OCI-LY7 (cell line): Measurements from ENCODE around the gene SLIT3. TPM values are rescaled to one million over a fixed set of nuclear protein-coding genes. Genes with fewer than 3 reads are reported as not detected.

Experiments
- BruUV-seq: library from RNA; stranded (reverse); fragments of 400-500 nt; replicated peaks from 2 replicates; lab custom pipeline; 2021; lab: Mats Ljungman, UMichigan
- CTCF ChIA-PET: fragments of 300-600 bp; sonication (Branson Sonifier 250); formaldehyde crosslinking; loops from one replicate; lab custom pipeline; 2022; ENCODE audit warnings: antibody characterized with exemption; ENCODE audit not compliant: unreplicated experiment; lab: Charles Lee
- POLR2A ChIA-PET: fragments of 300-600 bp; sonication (Branson Sonifier 250); formaldehyde crosslinking; loops from one replicate; lab custom pipeline; 2022; ENCODE audit warnings: antibody characterized with exemption; lab: Charles Lee
- DNase-seq: peaks from one replicate; pipeline ENCODE4 v3.0.0-alpha.2; 2015; ENCODE audit warnings: low spot score
- H2AFZ ChIP-seq: fragments of 200-600 bp; sonication (generic), shearing (Covaris generic); 2 replicates; pipeline ENCODE4 v1.6.1; 2014; ENCODE audit warnings: mild to moderate bottlenecking, antibody characterized with exemption, low read length, moderate library complexity
- H3K27ac ChIP-seq: fragments of 200-600 bp; sonication (generic); 2 replicates; pipeline ENCODE4 v1.5.1; 2014; ENCODE audit warnings: mixed run types, low read depth, mild to moderate bottlenecking, moderate library complexity, low read length, inconsistent platforms; ENCODE audit not compliant: poor library complexity, severe bottlenecking
- H3K36me3 ChIP-seq: fragments of 200-600 bp; sonication (generic); 2 replicates; pipeline ENCODE4 v1.6.1; 2014; ENCODE audit warnings: mild to moderate bottlenecking, antibody characterized with exemption, low read length, moderate library complexity, mixed read lengths; ENCODE audit not compliant: insufficient read depth
- H3K4me1 ChIP-seq: fragments of 200-600 bp; sonication (generic); 2 replicates; pipeline ENCODE4 v1.5.1; 2014; ENCODE audit warnings: mild to moderate bottlenecking, low read length; ENCODE audit not compliant: insufficient read depth, poor library complexity, severe bottlenecking
- H3K4me2 ChIP-seq: fragments of 200-600 bp; sonication (generic); 2 replicates; pipeline ENCODE4 v1.6.1; 2014; ENCODE audit warnings: mild to moderate bottlenecking, low read length
- H3K4me3 ChIP-seq: fragments of 200-600 bp; sonication (generic); 2 replicates; pipeline ENCODE4 v1.5.1; 2014; ENCODE audit warnings: mild to moderate bottlenecking, low read depth, low read length; ENCODE audit not compliant: poor library complexity, severe bottlenecking
- H3K79me2 ChIP-seq: fragments of 200-600 bp; sonication (generic); 2 replicates; pipeline ENCODE4 v1.6.1; 2016; ENCODE audit warnings: low read depth, mild to moderate bottlenecking, low read length, moderate library complexity, mixed read lengths; ENCODE audit not compliant: insufficient read depth
- H3K9me2 ChIP-seq: fragments of 200-600 bp; sonication (generic); 2 replicates; pipeline ENCODE4 v1.6.1; 2016; ENCODE audit warnings: mild to moderate bottlenecking, low read length, mixed read lengths; ENCODE audit not compliant: insufficient read depth
- H3K9me3 ChIP-seq: fragments of 200-600 bp; sonication (generic); 2 replicates; pipeline ENCODE4 v1.6.1; 2014; ENCODE audit warnings: mild to moderate bottlenecking, mixed run types, low read length, mixed read lengths
- H4K20me1 ChIP-seq: fragments of 200-600 bp; sonication (generic); 2 replicates; pipeline ENCODE4 v1.6.1; 2014; ENCODE audit warnings: mild to moderate bottlenecking, antibody characterized with exemption, low read length, moderate library complexity, mixed read lengths; ENCODE audit not compliant: insufficient read depth
- CTCF ChIP-seq: fragments of 200-600 bp; sonication (generic); conservative IDR thresholded peaks from 2 replicates; pipeline ENCODE4 v1.5.1; 2014; ENCODE audit warnings: mild to moderate bottlenecking, antibody characterized with exemption, low read length, moderate library complexity, mixed read lengths
- EZH2phosphoT487 ChIP-seq: fragments of 200-600 bp; sonication (generic); IDR thresholded peaks from 2 replicates; pipeline ENCODE4 v1.6.1; 2018; ENCODE audit warnings: low read depth, borderline replicate concordance, mild to moderate bottlenecking, mixed run types, antibody characterized with exemption, low read length, moderate library complexity, mixed read lengths
- intact Hi-C: fragments of 100-400 bp; cut with micrococcal nuclease; formaldehyde crosslinking; loops from one replicate; pipeline ENCODE4 v1.10.0; 2022; ENCODE audit not compliant: unreplicated experiment
- total RNA-seq, 2 experiments: library from RNA; depleted of rRNA in 1 of 2; stranded (reverse); fragments of >200 nt in 1 of 2; shearing (Covaris generic) in 1 of 2; gene quantifications; 2 replicates each; pipeline ENCODE4 v1.2.3, GENCODE V29; 2014 to 2022

SLIT3 gene
- total RNA-seq, 2 experiments from 2014 or later, result not detected

DNA sequence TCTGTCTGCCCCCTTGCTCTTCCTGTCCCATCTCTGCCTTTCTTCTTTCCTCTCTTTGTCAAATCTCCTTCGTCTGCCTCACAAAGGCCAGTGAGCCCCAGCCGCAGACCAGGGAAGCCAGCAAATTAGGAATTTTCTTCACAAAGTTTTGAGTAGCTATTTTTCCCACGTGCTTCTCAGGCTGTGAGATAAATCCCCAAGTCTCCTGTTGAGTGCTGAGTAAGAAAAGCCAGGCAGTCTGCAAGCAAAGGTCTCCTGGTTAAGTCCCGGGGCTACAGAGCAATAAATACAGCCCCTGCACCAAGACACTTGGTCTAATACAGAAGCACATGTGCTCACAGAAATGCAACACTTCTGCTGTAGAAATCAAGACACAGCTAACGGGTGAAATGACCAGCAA, 284.9 kb downstream of the SLIT3 start:
- ChIA-PET POLR2A (interaction anchor here (0.6 kb wide), 1 partner anchor 529 kb away, joined by 6 read pairs; no protein-coding TSS in a partner anchor), CTCF (no interaction called here)
- H3K9me2 ChIP-seq, result no peaks in the 10 kb centered on the region
- intact Hi-C loops, result no loop called here
- H4K20me1 ChIP-seq, result no peaks in the 10 kb centered on the region
- no peak overlapping the region for H3K27ac ChIP-seq
- no peaks in the 10 kb centered on the region for H3K36me3 ChIP-seq
- TF ChIP-seq CTCF (no peak), EZH2phosphoT487 (no peak)
- no peak overlapping the region for H2AFZ ChIP-seq
- no peak overlapping the region for H3K4me2 ChIP-seq
- H3K79me2 ChIP-seq, result no peaks in the 10 kb centered on the region
- H3K4me1 ChIP-seq, result no peaks in the 10 kb centered on the region
- no peak for DNase-seq
- BruUV-seq, result no TSS peak
- no peak overlapping the region for H3K4me3 ChIP-seq
- H3K9me3 ChIP-seq, result no peaks in the 10 kb centered on the region

DNA sequence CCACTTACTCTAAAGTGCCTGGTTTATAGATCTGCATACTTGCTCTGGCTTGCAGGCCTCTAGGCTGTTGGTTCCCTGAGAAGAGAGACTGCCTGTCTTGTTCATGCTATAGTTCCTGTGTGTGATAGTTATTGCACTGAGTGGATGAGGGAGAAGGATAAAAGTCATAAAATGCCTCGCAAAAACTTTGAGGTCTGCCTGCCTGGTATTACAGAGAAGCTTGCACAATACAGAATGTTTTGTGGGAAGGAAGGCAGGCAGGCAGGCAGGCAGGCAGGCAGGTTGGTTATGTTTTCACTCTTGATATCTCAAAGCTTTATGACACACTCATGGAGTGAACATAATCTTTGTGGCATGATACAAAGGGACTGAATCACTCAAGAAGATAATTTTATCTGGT, 287.1 kb downstream of the SLIT3 start:
- Histone ChIP-seq H2AFZ (no peak overlapping the region), H3K4me3 (no peak overlapping the region), H3K9me2 (no peaks in the 10 kb centered on the region), H3K79me2 (no peaks in the 10 kb centered on the region), H3K36me3 (no peaks in the 10 kb centered on the region), H3K4me2 (no peak overlapping the region), H3K9me3 (no peaks in the 10 kb centered on the region), H4K20me1 (no peaks in the 10 kb centered on the region), H3K27ac (no peak overlapping the region), H3K4me1 (no peaks in the 10 kb centered on the region)
- ChIA-PET POLR2A (no interaction called here), CTCF (no interaction called here)
- no TSS peak for BruUV-seq
- intact Hi-C loops, result no loop called here
- DNase-seq, result no peak
- TF ChIP-seq CTCF (no peak), EZH2phosphoT487 (no peak)

DNA sequence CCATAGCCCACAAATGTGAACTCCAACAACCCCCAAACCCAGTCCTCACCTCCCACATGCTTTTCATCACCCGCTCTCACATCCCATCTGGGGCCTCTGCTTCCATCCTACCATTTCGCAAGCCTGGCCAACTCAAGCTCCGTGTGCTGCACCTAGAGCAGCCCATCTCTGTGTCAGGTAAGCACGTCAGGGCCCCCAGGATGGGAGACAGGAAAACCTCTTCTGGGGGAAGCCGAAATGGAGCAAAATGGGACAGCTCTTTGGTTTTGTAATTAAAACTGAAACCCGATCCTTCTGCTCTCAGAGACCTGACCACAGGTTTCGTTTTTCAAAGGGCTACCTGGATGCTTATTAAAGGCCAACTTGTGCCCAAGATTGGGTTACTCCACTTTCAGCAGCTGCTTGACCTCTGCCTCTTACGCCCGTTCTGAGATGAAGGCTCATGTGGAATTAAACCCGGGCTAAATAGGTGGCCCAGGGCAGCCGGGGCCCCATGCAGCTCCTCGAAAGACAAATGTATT, 287.7 kb downstream of the SLIT3 start:
- ChIA-PET CTCF (no interaction called here), POLR2A (no interaction called here)
- Histone ChIP-seq H4K20me1 (no peaks in the 10 kb centered on the region), H3K9me3 (no peaks in the 10 kb centered on the region), H3K27ac (no peak overlapping the region), H3K79me2 (no peaks in the 10 kb centered on the region), H3K4me2 (no peak overlapping the region), H3K36me3 (no peaks in the 10 kb centered on the region), H3K4me3 (no peak overlapping the region), H3K9me2 (no peaks in the 10 kb centered on the region), H3K4me1 (no peaks in the 10 kb centered on the region), H2AFZ (no peak overlapping the region)
- intact Hi-C loops, result no loop called here
- DNase-seq, result no peak
- TF ChIP-seq EZH2phosphoT487 (no peak), CTCF (no peak)
- no TSS peak for BruUV-seq
